Uterus (tissue), 2 donors: ENCODE results near the gene ACAP2.

Source experiments
- CTCF ChIP-seq, 4 experiments: fragments of 200-600 bp in 2 of 4; fragments of 450-650 bp in 2 of 4; sonication (generic) in 2 of 4; IDR thresholded peaks; one replicate each; pipeline ENCODE4 v1.5.1; 2016 to 2019; ENCODE audit warnings: antibody characterized with exemption in 4 of 4, mild to moderate bottlenecking in 2 of 4, moderate library complexity in 1 of 4
- POLR2A ChIP-seq, 2 donors: fragments of 450-650 bp; IDR thresholded peaks; one replicate each; pipeline ENCODE4 v1.6.1; 2016; ENCODE audit warnings: antibody characterized with exemption in 2 of 2, mild to moderate bottlenecking in 1 of 2, moderate library complexity in 1 of 2

- TF ChIP-seq CTCF (IDR thresholded peaks at IDR 0.05) (no peak), POLR2A (IDR thresholded peaks at IDR 0.05) (no peak)
Measured at GRCh38 chr3:195226445-195226844, 216.4 kb downstream of the ACAP2 start.
